DND-41 (cell line): ENCODE measurements around the gene SCLY.

Source experiments
- EZH2 ChIP-seq: IDR thresholded peaks from 3 replicates; pipeline ENCODE4 v1.6.1; 2012; ENCODE audit warnings: borderline replicate concordance, low read depth, mild to moderate bottlenecking, moderate library complexity, low read length, inconsistent platforms; ENCODE audit not compliant: severe bottlenecking
- TF ChIP-seq, protein P1 (sequence below): IDR thresholded peaks from 2 replicates; pipeline ENCODE4 v1.5.1; 2012; ENCODE audit warnings: borderline replicate concordance, low read length, moderate library complexity, mild to moderate bottlenecking; ENCODE audit not compliant: poor library complexity, severe bottlenecking; ENCODE audit errors: extremely low read depth

DNA sequence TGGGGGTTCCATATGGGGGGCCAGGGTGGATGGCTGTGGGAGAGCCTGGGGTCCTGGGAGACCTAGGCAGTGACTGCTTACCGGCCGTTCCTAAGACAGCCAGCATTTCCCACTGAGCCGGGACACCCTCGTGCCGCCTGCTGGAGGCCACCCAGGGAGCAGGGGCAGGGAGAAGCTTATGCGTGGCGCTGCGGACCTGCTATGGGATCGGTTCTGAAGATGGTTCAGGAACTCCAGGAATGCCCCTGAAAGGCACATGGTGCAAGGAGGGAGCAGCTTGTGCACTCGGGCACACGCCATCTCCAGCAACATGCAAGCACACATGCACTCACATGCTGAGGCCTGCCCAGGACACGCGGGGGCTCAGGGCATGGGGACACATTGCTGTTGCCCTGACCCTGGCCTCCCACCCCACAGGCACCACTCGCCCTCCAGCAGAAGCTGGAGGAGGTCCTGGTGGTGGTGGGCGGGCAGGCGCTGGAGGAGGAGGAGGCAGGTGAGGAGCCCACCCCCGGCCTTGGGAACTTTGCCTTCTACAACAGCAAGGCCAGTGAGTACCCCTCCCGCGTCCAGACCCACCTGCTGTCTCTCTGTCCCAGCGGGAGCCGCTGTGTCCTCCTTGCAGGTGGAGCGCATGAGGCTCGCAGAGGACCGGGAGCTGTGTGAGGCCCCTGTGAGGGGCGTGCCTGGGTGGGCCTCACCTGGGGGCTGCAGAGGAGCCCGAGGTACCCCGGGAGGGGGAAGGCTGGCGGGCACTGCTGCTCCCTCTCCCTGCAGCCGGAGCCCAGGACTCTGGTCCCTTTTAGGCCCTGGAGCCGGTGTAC, 81.8 kb downstream of the SCLY start:
- TF ChIP-seq, protein P1, sequence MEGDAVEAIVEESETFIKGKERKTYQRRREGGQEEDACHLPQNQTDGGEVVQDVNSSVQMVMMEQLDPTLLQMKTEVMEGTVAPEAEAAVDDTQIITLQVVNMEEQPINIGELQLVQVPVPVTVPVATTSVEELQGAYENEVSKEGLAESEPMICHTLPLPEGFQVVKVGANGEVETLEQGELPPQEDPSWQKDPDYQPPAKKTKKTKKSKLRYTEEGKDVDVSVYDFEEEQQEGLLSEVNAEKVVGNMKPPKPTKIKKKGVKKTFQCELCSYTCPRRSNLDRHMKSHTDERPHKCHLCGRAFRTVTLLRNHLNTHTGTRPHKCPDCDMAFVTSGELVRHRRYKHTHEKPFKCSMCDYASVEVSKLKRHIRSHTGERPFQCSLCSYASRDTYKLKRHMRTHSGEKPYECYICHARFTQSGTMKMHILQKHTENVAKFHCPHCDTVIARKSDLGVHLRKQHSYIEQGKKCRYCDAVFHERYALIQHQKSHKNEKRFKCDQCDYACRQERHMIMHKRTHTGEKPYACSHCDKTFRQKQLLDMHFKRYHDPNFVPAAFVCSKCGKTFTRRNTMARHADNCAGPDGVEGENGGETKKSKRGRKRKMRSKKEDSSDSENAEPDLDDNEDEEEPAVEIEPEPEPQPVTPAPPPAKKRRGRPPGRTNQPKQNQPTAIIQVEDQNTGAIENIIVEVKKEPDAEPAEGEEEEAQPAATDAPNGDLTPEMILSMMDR: no peak
- TF ChIP-seq EZH2: no peak
